HEK293 (cell line): Measurements from ENCODE around the gene FOLR1.
A peak's percentile ranks its signal among the peaks of the same experiment; 100 is the strongest.

Experiments used
- CTCF ChIA-PET: fragments of 350-600 bp; formaldehyde crosslinking; extraction: SDS; loops from one replicate; lab custom pipeline; 2021; ENCODE audit warnings: antibody characterized with exemption; lab: Yijun Ruan, JAX
- POLR2A ChIA-PET: fragments of 300-600 bp; formaldehyde crosslinking; extraction: SDS; loops from one replicate; lab custom pipeline; 2020; ENCODE audit warnings: antibody characterized with exemption, inconsistent platforms; lab: Yijun Ruan, JAX
- H3K27ac ChIP-seq: fragments of 200-500 bp; sonication (Bioruptor generic); 2 replicates; pipeline ENCODE4 v1.5.1; 2014; ENCODE audit warnings: low read depth, low read length, control low read depth, inconsistent platforms; ENCODE audit errors: extremely low read depth
- H3K36me3 ChIP-seq, 2 experiments: fragments of 200-500 bp in 1 of 2; sonication (Bioruptor generic) in 1 of 2; 1 replicate in 1 of 2; 2 replicates in 1 of 2; pipeline ENCODE4 v1.5.1; 2014 to 2017; ENCODE audit warnings: inconsistent platforms in 2 of 2, low read length in 2 of 2; ENCODE audit not compliant: control insufficient read depth in 2 of 2, insufficient read depth in 1 of 2
- H3K4me1 ChIP-seq: fragments of 200-500 bp; sonication (Bioruptor generic); 2 replicates; pipeline ENCODE4 v1.5.1; 2014; ENCODE audit warnings: mild to moderate bottlenecking, low read length, inconsistent platforms; ENCODE audit not compliant: control insufficient read depth, insufficient read depth
- H3K4me3 ChIP-seq: 2 replicates; pipeline ENCODE4 v1.5.1; 2011; ENCODE audit warnings: low read depth, mild to moderate bottlenecking, control low read depth, low read length, moderate library complexity
- H3K9me3 ChIP-seq: fragments of 200-500 bp; sonication (Bioruptor generic); 2 replicates; pipeline ENCODE4 v1.5.1; 2014; ENCODE audit warnings: low read depth, low read length, inconsistent platforms; ENCODE audit not compliant: control insufficient read depth, insufficient read depth
- BCL11B ChIP-seq: fragments of 450-650 bp; formaldehyde crosslinking; IDR thresholded peaks from 2 replicates; pipeline ENCODE4 v1.5.1; 2016; ENCODE audit warnings: low read depth, missing biosample characterization, missing genetic modification characterization
- REPIN1 ChIP-seq: fragments of 450-650 bp; formaldehyde crosslinking; IDR thresholded peaks from 2 replicates; pipeline ENCODE4 v1.5.1; 2017; ENCODE audit warnings: missing biosample characterization, missing genetic modification characterization, low read depth
- TRIM28 ChIP-seq: IDR thresholded peaks from 2 replicates; pipeline ENCODE4 v1.6.1; 2011; ENCODE audit warnings: low read length, control low read depth, borderline replicate concordance
- ZFP3 ChIP-seq: fragments of 450-650 bp; formaldehyde crosslinking; IDR thresholded peaks from 2 replicates; pipeline ENCODE4 v1.5.1; 2016; ENCODE audit warnings: low read depth, missing biosample characterization, missing genetic modification characterization
- ZNF24 ChIP-seq: fragments of 450-650 bp; formaldehyde crosslinking; IDR thresholded peaks from 2 replicates; pipeline ENCODE4 v1.5.1; 2016; ENCODE audit warnings: missing biosample characterization, missing genetic modification characterization
- ZNF510 ChIP-seq: fragments of 450-650 bp; formaldehyde crosslinking; IDR thresholded peaks from 2 replicates; pipeline ENCODE4 v1.5.1; 2018; ENCODE audit warnings: mild to moderate bottlenecking, missing genetic modification characterization, missing biosample characterization; ENCODE audit not compliant: insufficient replicate concordance
- ZNF529 ChIP-seq: fragments of 450-650 bp; formaldehyde crosslinking; IDR thresholded peaks from 2 replicates; pipeline ENCODE4 v1.5.1; 2017; ENCODE audit warnings: missing genetic modification characterization, missing biosample characterization; ENCODE audit not compliant: insufficient replicate concordance
- ZNF600 ChIP-seq: fragments of 450-650 bp; formaldehyde crosslinking; IDR thresholded peaks from 2 replicates; pipeline ENCODE4 v1.5.1; 2016; ENCODE audit warnings: missing biosample characterization, missing genetic modification characterization
- TF ChIP-seq, protein P1 (sequence below): fragments of 450-650 bp; formaldehyde crosslinking; IDR thresholded peaks from 2 replicates; pipeline ENCODE4 v1.5.1; 2016; ENCODE audit warnings: missing biosample characterization, missing genetic modification characterization
- TF ChIP-seq, protein P2 (sequence below): fragments of 450-650 bp; formaldehyde crosslinking; IDR thresholded peaks from 2 replicates; pipeline ENCODE4 v1.5.1; 2017; ENCODE audit warnings: missing biosample characterization, missing genetic modification characterization
- TF ChIP-seq, protein P3 (sequence below): fragments of 450-650 bp; formaldehyde crosslinking; IDR thresholded peaks from 2 replicates; pipeline ENCODE4 v1.5.1; 2017; ENCODE audit warnings: missing biosample characterization, missing genetic modification characterization
- TF ChIP-seq, protein P4 (sequence below): fragments of 450-650 bp; formaldehyde crosslinking; IDR thresholded peaks from 2 replicates; pipeline ENCODE4; 2016; ENCODE audit warnings: missing biosample characterization, missing genetic modification characterization
- TF ChIP-seq, protein P5 (sequence below): fragments of 450-650 bp; formaldehyde crosslinking; IDR thresholded peaks from 2 replicates; pipeline ENCODE4 v1.5.1; 2016; ENCODE audit warnings: missing biosample characterization, missing genetic modification characterization

Gene FOLR1

DNA sequence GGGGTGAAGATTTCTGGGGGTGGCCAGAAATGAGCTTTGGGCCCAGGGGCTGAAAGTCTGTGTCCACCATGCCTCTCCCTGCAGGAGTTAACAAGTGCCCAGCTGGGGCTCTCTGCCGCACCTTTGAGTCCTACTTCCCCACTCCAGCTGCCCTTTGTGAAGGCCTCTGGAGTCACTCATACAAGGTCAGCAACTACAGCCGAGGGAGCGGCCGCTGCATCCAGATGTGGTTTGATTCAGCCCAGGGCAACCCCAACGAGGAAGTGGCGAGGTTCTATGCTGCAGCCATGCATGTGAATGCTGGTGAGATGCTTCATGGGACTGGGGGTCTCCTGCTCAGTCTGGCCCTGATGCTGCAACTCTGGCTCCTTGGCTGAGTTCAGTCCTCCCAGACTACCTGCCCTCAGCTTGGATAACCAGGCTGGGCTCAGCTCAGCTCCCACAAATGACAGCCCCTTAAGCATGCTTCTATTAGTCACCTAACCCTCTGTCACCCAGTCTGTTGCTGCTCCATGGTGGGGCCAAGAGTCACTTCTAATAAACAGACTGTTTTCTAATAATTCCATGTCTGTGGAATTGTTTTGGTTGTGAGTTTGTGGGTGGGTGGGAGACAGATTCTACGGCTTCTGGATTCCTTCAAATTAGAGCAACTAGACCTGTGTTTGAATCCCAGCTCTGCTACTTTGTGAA lies 29.6 kb downstream of the FOLR1 start:
- CTCF ChIA-PET: interaction anchor here (0.6 to 1.8 kb wide), 6 partner anchors 13 to 192 kb away, joined by 3 to 5 read pairs (median 4); no protein-coding TSS in a partner anchor
- no peak overlapping the region for H3K27ac ChIP-seq
- TF ChIP-seq, protein P1, sequence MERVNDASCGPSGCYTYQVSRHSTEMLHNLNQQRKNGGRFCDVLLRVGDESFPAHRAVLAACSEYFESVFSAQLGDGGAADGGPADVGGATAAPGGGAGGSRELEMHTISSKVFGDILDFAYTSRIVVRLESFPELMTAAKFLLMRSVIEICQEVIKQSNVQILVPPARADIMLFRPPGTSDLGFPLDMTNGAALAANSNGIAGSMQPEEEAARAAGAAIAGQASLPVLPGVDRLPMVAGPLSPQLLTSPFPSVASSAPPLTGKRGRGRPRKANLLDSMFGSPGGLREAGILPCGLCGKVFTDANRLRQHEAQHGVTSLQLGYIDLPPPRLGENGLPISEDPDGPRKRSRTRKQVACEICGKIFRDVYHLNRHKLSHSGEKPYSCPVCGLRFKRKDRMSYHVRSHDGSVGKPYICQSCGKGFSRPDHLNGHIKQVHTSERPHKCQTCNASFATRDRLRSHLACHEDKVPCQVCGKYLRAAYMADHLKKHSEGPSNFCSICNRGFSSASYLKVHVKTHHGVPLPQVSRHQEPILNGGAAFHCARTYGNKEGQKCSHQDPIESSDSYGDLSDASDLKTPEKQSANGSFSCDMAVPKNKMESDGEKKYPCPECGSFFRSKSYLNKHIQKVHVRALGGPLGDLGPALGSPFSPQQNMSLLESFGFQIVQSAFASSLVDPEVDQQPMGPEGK: no peak
- TF ChIP-seq ZNF600 (tag by site-specific recombination) (no peak), BCL11B (tag by site-specific recombination) (no peak), ZNF24 (tag by site-specific recombination) (no peak), TRIM28 (no peak), REPIN1 (tag by site-specific recombination) (no peak), ZFP3 (tag by site-specific recombination) (no peak)
- TF ChIP-seq, protein P2, sequence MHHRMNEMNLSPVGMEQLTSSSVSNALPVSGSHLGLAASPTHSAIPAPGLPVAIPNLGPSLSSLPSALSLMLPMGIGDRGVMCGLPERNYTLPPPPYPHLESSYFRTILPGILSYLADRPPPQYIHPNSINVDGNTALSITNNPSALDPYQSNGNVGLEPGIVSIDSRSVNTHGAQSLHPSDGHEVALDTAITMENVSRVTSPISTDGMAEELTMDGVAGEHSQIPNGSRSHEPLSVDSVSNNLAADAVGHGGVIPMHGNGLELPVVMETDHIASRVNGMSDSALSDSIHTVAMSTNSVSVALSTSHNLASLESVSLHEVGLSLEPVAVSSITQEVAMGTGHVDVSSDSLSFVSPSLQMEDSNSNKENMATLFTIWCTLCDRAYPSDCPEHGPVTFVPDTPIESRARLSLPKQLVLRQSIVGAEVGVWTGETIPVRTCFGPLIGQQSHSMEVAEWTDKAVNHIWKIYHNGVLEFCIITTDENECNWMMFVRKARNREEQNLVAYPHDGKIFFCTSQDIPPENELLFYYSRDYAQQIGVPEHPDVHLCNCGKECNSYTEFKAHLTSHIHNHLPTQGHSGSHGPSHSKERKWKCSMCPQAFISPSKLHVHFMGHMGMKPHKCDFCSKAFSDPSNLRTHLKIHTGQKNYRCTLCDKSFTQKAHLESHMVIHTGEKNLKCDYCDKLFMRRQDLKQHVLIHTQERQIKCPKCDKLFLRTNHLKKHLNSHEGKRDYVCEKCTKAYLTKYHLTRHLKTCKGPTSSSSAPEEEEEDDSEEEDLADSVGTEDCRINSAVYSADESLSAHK (tag by site-specific recombination): no peak
- TF ChIP-seq, protein P3, sequence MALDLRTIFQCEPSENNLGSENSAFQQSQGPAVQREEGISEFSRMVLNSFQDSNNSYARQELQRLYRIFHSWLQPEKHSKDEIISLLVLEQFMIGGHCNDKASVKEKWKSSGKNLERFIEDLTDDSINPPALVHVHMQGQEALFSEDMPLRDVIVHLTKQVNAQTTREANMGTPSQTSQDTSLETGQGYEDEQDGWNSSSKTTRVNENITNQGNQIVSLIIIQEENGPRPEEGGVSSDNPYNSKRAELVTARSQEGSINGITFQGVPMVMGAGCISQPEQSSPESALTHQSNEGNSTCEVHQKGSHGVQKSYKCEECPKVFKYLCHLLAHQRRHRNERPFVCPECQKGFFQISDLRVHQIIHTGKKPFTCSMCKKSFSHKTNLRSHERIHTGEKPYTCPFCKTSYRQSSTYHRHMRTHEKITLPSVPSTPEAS: no peak
- TF ChIP-seq, protein P4, sequence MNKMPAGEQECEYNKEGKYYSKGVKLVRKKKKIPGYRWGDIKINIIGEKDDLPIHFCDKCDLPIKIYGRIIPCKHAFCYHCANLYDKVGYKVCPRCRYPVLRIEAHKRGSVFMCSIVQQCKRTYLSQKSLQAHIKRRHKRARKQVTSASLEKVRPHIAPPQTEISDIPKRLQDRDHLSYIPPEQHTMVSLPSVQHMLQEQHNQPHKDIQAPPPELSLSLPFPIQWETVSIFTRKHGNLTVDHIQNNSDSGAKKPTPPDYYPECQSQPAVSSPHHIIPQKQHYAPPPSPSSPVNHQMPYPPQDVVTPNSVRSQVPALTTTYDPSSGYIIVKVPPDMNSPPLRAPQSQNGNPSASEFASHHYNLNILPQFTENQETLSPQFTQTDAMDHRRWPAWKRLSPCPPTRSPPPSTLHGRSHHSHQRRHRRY (tag by site-specific recombination): no peak
- TF ChIP-seq, all 188 proteins: peak for 0
- Histone ChIP-seq H3K4me1 (peaks cover 3% of the 10 kb centered on the region; the same call in 1 of the 2 replicates), H3K36me3 (peaks cover 0 to 5% of the 10 kb centered on the region in 2 experiments; a peak in 1 of 3 replicates), H3K4me3 (no peak overlapping the region), H3K9me3 (no peaks in the 10 kb centered on the region)
- POLR2A ChIA-PET: no interaction called here

DNA sequence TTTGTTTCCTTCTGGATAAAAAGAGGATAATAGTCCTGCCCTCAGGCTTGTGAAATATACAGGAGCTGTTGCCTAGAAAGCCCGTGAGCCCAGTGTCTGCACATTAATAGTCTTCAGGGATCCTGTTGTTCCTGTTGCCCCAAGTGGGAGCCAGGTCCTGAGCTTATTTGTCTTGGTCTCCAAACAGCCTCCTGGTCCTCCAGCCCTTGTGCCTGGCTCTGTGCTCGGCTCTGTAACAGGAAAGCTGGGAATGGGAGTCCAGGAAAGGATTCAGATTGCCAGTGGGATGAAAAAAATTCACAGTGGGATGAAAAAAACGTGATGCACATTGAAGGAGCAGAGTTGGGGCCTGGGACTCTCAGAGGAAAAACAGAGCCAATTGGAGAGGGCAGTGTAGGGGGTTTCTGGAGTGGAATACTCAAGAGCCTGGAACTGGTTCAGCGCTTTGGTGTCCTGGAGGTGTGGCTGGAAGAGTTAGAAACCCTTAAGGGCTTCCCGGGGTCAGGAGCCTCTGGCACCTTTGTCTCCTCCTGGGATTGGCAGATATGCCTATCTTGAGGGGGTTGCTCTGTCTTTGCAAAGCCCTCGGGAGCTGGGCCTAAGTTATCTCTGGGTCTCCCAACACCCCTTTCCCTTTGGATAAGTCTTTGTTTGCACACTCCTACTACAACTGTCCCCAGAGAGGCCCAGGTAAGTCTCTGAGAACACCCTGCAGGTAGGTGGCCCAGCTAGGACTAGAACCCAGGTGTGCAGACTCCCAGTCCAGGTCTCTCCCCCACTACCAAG lies 30.4 kb downstream of the FOLR1 start:
- no peaks in the 10 kb centered on the region for H3K9me3 ChIP-seq
- POLR2A ChIA-PET: interaction anchor here (0.6 to 2.0 kb wide), 7 partner anchors 10 to 294 kb away, joined by 3 to 9 read pairs (median 5); partner anchors contain the start of genes ANAPC15, RNF121 and XNDC1N
- TF ChIP-seq ZNF510 (no peak), ZNF529 (no peak)
- TF ChIP-seq, protein P5, sequence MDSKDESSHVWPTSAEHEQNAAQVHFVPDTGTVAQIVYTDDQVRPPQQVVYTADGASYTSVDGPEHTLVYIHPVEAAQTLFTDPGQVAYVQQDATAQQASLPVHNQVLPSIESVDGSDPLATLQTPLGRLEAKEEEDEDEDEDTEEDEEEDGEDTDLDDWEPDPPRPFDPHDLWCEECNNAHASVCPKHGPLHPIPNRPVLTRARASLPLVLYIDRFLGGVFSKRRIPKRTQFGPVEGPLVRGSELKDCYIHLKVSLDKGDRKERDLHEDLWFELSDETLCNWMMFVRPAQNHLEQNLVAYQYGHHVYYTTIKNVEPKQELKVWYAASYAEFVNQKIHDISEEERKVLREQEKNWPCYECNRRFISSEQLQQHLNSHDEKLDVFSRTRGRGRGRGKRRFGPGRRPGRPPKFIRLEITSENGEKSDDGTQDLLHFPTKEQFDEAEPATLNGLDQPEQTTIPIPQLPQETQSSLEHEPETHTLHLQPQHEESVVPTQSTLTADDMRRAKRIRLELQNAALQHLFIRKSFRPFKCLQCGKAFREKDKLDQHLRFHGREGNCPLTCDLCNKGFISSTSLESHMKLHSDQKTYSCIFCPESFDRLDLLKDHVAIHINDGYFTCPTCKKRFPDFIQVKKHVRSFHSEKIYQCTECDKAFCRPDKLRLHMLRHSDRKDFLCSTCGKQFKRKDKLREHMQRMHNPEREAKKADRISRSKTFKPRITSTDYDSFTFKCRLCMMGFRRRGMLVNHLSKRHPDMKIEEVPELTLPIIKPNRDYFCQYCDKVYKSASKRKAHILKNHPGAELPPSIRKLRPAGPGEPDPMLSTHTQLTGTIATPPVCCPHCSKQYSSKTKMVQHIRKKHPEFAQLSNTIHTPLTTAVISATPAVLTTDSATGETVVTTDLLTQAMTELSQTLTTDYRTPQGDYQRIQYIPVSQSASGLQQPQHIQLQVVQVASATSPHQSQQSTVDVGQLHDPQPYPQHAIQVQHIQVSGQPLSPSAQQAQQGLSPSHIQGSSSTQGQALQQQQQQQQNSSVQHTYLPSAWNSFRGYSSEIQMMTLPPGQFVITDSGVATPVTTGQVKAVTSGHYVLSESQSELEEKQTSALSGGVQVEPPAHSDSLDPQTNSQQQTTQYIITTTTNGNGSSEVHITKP (tag by site-specific recombination): peak; percentile 96

More for the DNA sequence above, 30.4 kb downstream of the FOLR1 start:
- Histone ChIP-seq H3K27ac (peak overlapping the region; percentile 3), H3K4me1 (peaks cover 3% of the 10 kb centered on the region; the same call in 1 of the 2 replicates), H3K4me3 (peak overlapping the region; percentile 75), H3K36me3 (peaks cover 0 to 13% of the 10 kb centered on the region in 2 experiments; a peak in 1 of 3 replicates)
- CTCF ChIA-PET: interaction anchor here (0.7 to 1.8 kb wide), 5 partner anchors 14 to 130 kb away, joined by 4 to 5 read pairs (median 5); no protein-coding TSS in a partner anchor
